Calu3 (cell line): ENCODE results near the gene APRT. TPM values are rescaled to one million over a fixed set of nuclear protein-coding genes. Genes with fewer than 3 reads are reported as not detected.

Experiments
- BruUV-seq: library from RNA; stranded (reverse); fragments of 400-500 nt; replicated peaks from 2 replicates; lab custom pipeline; 2021; lab: Mats Ljungman, UMichigan
- CTCF ChIA-PET: fragments of 300-600 bp; sonication (Branson Sonifier 250); formaldehyde crosslinking; loops from one replicate; lab custom pipeline; 2022; ENCODE audit warnings: antibody characterized with exemption; lab: Charles Lee
- DNase-seq: peaks from one replicate; pipeline ENCODE4 v3.0.0; 2022
- H3K27ac Mint-ChIP-seq: one replicate; pipeline ENCODE4 v1.8.0; 2022; ENCODE audit warnings: mixed read lengths; ENCODE audit not compliant: unreplicated experiment
- H3K27me3 Mint-ChIP-seq: one replicate; pipeline ENCODE4 v1.8.0; 2022; ENCODE audit warnings: mixed read lengths; ENCODE audit not compliant: unreplicated experiment
- H3K36me3 Mint-ChIP-seq: one replicate; pipeline ENCODE4 v1.8.0; 2022; ENCODE audit warnings: mild to moderate bottlenecking, moderate library complexity, mixed read lengths; ENCODE audit not compliant: insufficient read depth, unreplicated experiment
- H3K4me1 Mint-ChIP-seq: one replicate; pipeline ENCODE4 v1.8.0; 2022; ENCODE audit warnings: mild to moderate bottlenecking, low read depth, mixed read lengths; ENCODE audit not compliant: unreplicated experiment
- H3K4me3 Mint-ChIP-seq: one replicate; pipeline ENCODE4 v1.8.0; 2022; ENCODE audit warnings: mild to moderate bottlenecking, low read depth, moderate library complexity, mixed read lengths; ENCODE audit not compliant: unreplicated experiment
- H3K9me3 Mint-ChIP-seq: one replicate; pipeline ENCODE4 v1.8.0; 2022; ENCODE audit warnings: low read depth, mixed read lengths; ENCODE audit not compliant: unreplicated experiment
- CTCF ChIP-seq: fragments of 200-600 bp; IDR thresholded peaks from one replicate; pipeline ENCODE4 v1.8.0; 2022; ENCODE audit warnings: antibody characterized with exemption; ENCODE audit not compliant: unreplicated experiment
- intact Hi-C: fragments of 100-400 bp; cut with micrococcal nuclease; formaldehyde crosslinking; loops from one replicate; pipeline ENCODE4 v1.10.0; 2022; ENCODE audit not compliant: unreplicated experiment
- total RNA-seq: library from RNA; stranded (reverse); gene quantifications from 2 replicates; pipeline ENCODE4 v1.2.3, GENCODE V29; 2022

The APRT gene
- total RNA-seq, 1 experiment from 2014 or later, result 203 TPM

GRCh38 chr16:88841521-88842307 lies 30.0 kb upstream of the APRT start:
- no peaks in the 10 kb centered on the region for H3K27me3 Mint-ChIP-seq
- H3K9me3 Mint-ChIP-seq, result no peaks in the 10 kb centered on the region
- H3K27ac Mint-ChIP-seq, result no peak overlapping the region
- peaks cover 9% of the 10 kb centered on the region for H3K36me3 Mint-ChIP-seq
- DNase-seq, result no peak
- no peaks in the 10 kb centered on the region for H3K4me1 Mint-ChIP-seq
- CTCF ChIA-PET, result no interaction called here
- BruUV-seq, result no TSS peak
- TF ChIP-seq CTCF, result no peak
- intact Hi-C loops, result no loop called here
- H3K4me3 Mint-ChIP-seq, result no peak overlapping the region

GRCh38 chr16:88840600-88841215 lies 29.0 kb upstream of the APRT start:
- Mint-ChIP-seq H3K4me3 (no peak overlapping the region), H3K27ac (no peak overlapping the region), H3K36me3 (peaks cover 9% of the 10 kb centered on the region), H3K9me3 (no peaks in the 10 kb centered on the region), H3K27me3 (no peaks in the 10 kb centered on the region), H3K4me1 (no peaks in the 10 kb centered on the region)
- no peak for DNase-seq
- BruUV-seq, result no TSS peak
- CTCF ChIA-PET, result no interaction called here
- intact Hi-C loops, result no loop called here
- TF ChIP-seq CTCF, result no peak

GRCh38 chr16:88839745-88840599 lies 28.2 kb upstream of the APRT start:
- intact Hi-C loops, result no loop called here
- BruUV-seq, result no TSS peak
- Mint-ChIP-seq H3K27ac (no peak overlapping the region), H3K4me3 (no peak overlapping the region), H3K4me1 (no peaks in the 10 kb centered on the region), H3K27me3 (no peaks in the 10 kb centered on the region), H3K9me3 (no peaks in the 10 kb centered on the region), H3K36me3 (peaks cover 9% of the 10 kb centered on the region)
- TF ChIP-seq CTCF, result no peak
- no peak for DNase-seq
- CTCF ChIA-PET, result interaction anchor here (0.6 kb wide), 1 partner anchor 15 kb away, joined by 5 read pairs; no protein-coding TSS in a partner anchor

- peak; percentile 63 for TF ChIP-seq CTCF
- no peaks in the 10 kb centered on the region for H3K9me3 Mint-ChIP-seq
- peaks cover 9% of the 10 kb centered on the region for H3K36me3 Mint-ChIP-seq
- no peak for DNase-seq
- BruUV-seq, result no TSS peak
- H3K27me3 Mint-ChIP-seq, result no peaks in the 10 kb centered on the region
- H3K4me3 Mint-ChIP-seq, result no peak overlapping the region
- CTCF ChIA-PET, result interaction anchor here (0.7 kb wide), 1 partner anchor 117 kb away, joined by 3 read pairs; no protein-coding TSS in a partner anchor
- intact Hi-C loops, result no loop called here
- H3K4me1 Mint-ChIP-seq, result no peaks in the 10 kb centered on the region
- peak overlapping the region; percentile 46 for H3K27ac Mint-ChIP-seq
Measured at GRCh38 chr16:88839026-88839529, 27.4 kb upstream of the APRT start.
